CD4-positive, alpha-beta T cell (primary cell): ENCODE results near the gene KIAA0319L. TPM values are rescaled to one million over a fixed set of nuclear protein-coding genes. Genes with fewer than 3 reads are reported as not detected.

Source experiments
- ATAC-seq: fragments of 200-7000 bp; cut with Tn5 transposase; one replicate; pipeline ENCODE4 v1.10.0; 2022; ENCODE audit warnings: mild to moderate bottlenecking; ENCODE audit not compliant: poor library complexity
- CTCF ChIA-PET: fragments of 350-600 bp; sonication (Branson Sonifier 250); formaldehyde crosslinking; loops from one replicate; lab custom pipeline; 2021; ENCODE audit warnings: antibody characterized with exemption, inconsistent platforms; lab: Charles Lee
- POLR2A ChIA-PET: fragments of 350-600 bp; sonication (Branson Sonifier 250); formaldehyde crosslinking; loops from one replicate; lab custom pipeline; 2021; ENCODE audit warnings: antibody characterized with exemption, inconsistent platforms; lab: Charles Lee
- DNase-seq, 14 experiments: peaks; one replicate each; pipeline ENCODE4 v3.0.0-alpha.2; 2013 to 2020; ENCODE audit warnings: mixed read lengths in 2 of 14
- H3K27ac ChIP-seq, 2 donors: one replicate each; pipeline versions ENCODE4 v1.5.1 to v1.7.0; 2013; ENCODE audit warnings: low read length in 2 of 2, low read depth in 1 of 2, mild to moderate bottlenecking in 1 of 2
- H3K27me3 ChIP-seq, 2 experiments: 1 replicate in 1 of 2; 2 replicates in 1 of 2; pipeline versions ENCODE4 v1.6.1 to v1.7.0; 2013; ENCODE audit warnings: low read length in 2 of 2, control low read depth in 1 of 2, mild to moderate bottlenecking in 1 of 2, moderate library complexity in 1 of 2; ENCODE audit not compliant: insufficient read depth in 2 of 2, control insufficient read depth in 1 of 2
- H3K36me3 ChIP-seq: one replicate; pipeline ENCODE4 v1.6.1; 2013; ENCODE audit warnings: low read length, control low read depth; ENCODE audit not compliant: insufficient read depth
- H3K4me1 ChIP-seq: one replicate; pipeline ENCODE4 v1.6.1; 2013; ENCODE audit warnings: low read length, control low read depth; ENCODE audit not compliant: insufficient read depth
- H3K4me3 ChIP-seq: one replicate; pipeline ENCODE4 v1.5.1; 2013; ENCODE audit warnings: mild to moderate bottlenecking, low read length, moderate library complexity
- H3K9me3 ChIP-seq, 2 experiments: 1 replicate in 1 of 2; 2 replicates in 1 of 2; pipeline versions ENCODE4 v1.6.1 to v1.7.0; 2013; ENCODE audit warnings: low read length in 2 of 2, mild to moderate bottlenecking in 2 of 2, control low read depth in 1 of 2, moderate library complexity in 1 of 2; ENCODE audit not compliant: control insufficient read depth in 1 of 2, insufficient read depth in 1 of 2
- H3K27ac Mint-ChIP-seq: one replicate; pipeline ENCODE4 v1.8.0; 2020; ENCODE audit warnings: mixed read lengths
- H3K27me3 Mint-ChIP-seq: one replicate; pipeline ENCODE4 v1.8.0; 2021; ENCODE audit warnings: mixed read lengths
- H3K36me3 Mint-ChIP-seq: one replicate; pipeline ENCODE4 v1.8.0; 2021; ENCODE audit warnings: low read depth, mixed read lengths
- H3K4me1 Mint-ChIP-seq: one replicate; pipeline ENCODE4 v1.8.0; 2021; ENCODE audit warnings: low read depth, mixed read lengths
- H3K4me3 Mint-ChIP-seq: one replicate; pipeline ENCODE4 v1.8.0; 2020; ENCODE audit warnings: mild to moderate bottlenecking, mixed read lengths
- H3K9me3 Mint-ChIP-seq: one replicate; pipeline ENCODE4 v1.8.0; 2020; ENCODE audit warnings: mixed read lengths
- intact Hi-C, 2 experiments: fragments of 100-400 bp; cut with DNase I in 1 of 2; cut with micrococcal nuclease in 1 of 2; formaldehyde crosslinking; loops; one replicate each; pipeline versions ENCODE4 v1.15.1 to v1.9.0; 2023 to 2025; cut with DNase I, micrococcal nuclease
- total RNA-seq, 174 experiments: library from RNA in 2 of 174; stranded (reverse) in 2 of 174; gene quantifications; one replicate each; pipeline ENCODE4 v1.2.3 and lab custom pipeline; 2021 to 2026
- TF ChIP-seq, protein P1 (sequence below): fragments of 200-600 bp; IDR thresholded peaks from one replicate; pipeline ENCODE4 v1.8.0; 2022; ENCODE audit warnings: antibody characterized with exemption, mild to moderate bottlenecking

The KIAA0319L gene
- total RNA-seq, 2 experiments from 2014 or later = 50.9 to 53.3 TPM

DNA sequence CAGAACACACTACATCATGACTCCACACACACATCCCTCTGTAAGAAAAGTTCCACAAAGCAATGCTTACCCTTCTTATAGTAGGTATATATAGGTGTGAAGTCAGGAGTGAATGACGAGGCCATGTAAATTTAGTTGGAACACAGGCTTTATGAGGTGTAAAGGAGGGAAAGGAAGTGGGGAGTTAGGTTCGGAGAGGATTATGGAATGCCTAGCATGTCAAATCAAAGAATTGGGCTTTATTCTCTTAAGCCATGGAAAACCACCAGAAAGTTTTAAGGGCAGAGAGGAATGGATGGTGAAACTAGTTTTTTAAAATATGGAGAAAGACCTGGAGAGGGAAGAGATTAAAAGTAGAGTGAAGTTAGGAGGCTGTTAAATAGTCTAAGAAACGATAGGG, 42.2 kb upstream of the KIAA0319L start:
- H3K4me3 ChIP-seq = no peak overlapping the region
- no peaks in the 10 kb centered on the region for H3K27me3 ChIP-seq
- TF ChIP-seq, protein P1, sequence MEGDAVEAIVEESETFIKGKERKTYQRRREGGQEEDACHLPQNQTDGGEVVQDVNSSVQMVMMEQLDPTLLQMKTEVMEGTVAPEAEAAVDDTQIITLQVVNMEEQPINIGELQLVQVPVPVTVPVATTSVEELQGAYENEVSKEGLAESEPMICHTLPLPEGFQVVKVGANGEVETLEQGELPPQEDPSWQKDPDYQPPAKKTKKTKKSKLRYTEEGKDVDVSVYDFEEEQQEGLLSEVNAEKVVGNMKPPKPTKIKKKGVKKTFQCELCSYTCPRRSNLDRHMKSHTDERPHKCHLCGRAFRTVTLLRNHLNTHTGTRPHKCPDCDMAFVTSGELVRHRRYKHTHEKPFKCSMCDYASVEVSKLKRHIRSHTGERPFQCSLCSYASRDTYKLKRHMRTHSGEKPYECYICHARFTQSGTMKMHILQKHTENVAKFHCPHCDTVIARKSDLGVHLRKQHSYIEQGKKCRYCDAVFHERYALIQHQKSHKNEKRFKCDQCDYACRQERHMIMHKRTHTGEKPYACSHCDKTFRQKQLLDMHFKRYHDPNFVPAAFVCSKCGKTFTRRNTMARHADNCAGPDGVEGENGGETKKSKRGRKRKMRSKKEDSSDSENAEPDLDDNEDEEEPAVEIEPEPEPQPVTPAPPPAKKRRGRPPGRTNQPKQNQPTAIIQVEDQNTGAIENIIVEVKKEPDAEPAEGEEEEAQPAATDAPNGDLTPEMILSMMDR = no peak
- no peaks in the 10 kb centered on the region for H3K4me1 ChIP-seq
- Mint-ChIP-seq H3K27me3 (no peaks in the 10 kb centered on the region), H3K9me3 (no peaks in the 10 kb centered on the region), H3K4me1 (no peaks in the 10 kb centered on the region), H3K36me3 (peaks cover 48% of the 10 kb centered on the region), H3K27ac (no peak overlapping the region), H3K4me3 (no peak overlapping the region)
- ChIA-PET CTCF (no interaction called here), POLR2A (interaction anchor here (0.6 kb wide), 1 partner anchor 170 kb away, joined by 3 read pairs; the partner anchor contains the start of gene CLSPN)
- H3K36me3 ChIP-seq = peaks cover 34% of the 10 kb centered on the region
- no peaks in the 10 kb centered on the region for H3K9me3 ChIP-seq
- DNase-seq = no peak
- no peak overlapping the region for H3K27ac ChIP-seq
- ATAC-seq = no peak
- intact Hi-C loops = no loop called here

DNA sequence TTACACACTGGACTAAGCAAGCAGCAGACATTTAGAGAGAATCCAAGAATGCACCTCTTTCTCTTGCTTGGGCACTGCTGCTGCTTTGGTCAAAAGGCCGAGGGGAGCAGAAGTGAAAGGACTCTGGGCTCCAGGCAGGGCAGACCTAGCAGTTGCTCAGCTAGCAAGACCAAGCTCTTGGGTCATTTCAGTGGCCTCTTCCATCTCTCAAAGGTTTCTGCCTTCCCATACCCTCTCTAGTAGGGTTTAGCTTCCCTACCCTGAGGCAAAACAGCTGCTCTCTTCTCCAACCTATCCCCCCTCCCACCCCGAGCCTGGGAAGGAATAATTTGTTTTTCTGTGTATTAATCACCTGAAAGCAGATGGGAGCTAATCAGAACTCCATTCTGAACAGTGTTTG, 41.7 kb upstream of the KIAA0319L start:
- H3K27me3 Mint-ChIP-seq = no peaks in the 10 kb centered on the region
- ChIA-PET POLR2A (no interaction called here), CTCF (no interaction called here)
- TF ChIP-seq, protein P1 = no peak
- no peak for ATAC-seq
- no peak overlapping the region for H3K4me3 Mint-ChIP-seq
- no peak overlapping the region for H3K4me3 ChIP-seq
- no peaks in the 10 kb centered on the region for H3K4me1 ChIP-seq
- H3K27me3 ChIP-seq = no peaks in the 10 kb centered on the region
- intact Hi-C loops = no loop called here
- H3K4me1 Mint-ChIP-seq = no peaks in the 10 kb centered on the region
- H3K9me3 Mint-ChIP-seq = no peaks in the 10 kb centered on the region
- H3K27ac Mint-ChIP-seq = no peak overlapping the region
- no peak for DNase-seq
- H3K27ac ChIP-seq = no peak overlapping the region
- peaks cover 43% of the 10 kb centered on the region for H3K36me3 Mint-ChIP-seq
- H3K36me3 ChIP-seq = peaks cover 30% of the 10 kb centered on the region
- no peaks in the 10 kb centered on the region for H3K9me3 ChIP-seq

DNA sequence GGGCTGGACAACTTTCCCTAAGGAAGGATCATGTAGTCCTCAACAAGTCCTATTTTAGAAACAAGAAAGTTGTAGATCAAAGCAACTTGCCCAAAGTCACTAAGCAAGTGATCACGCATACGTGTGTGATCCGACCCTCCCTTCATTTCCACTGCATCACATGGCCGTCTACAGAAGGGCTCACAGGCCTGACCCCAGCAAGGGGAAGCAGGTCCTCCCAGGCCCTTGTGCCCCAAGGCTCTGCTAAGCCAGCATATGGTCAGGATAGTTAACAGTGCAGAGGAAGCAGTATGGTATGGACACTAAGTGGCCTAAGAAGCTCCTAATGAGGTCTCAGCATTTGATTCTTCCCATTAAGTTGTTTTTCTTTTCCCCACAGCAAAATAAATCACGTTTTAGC, 40.7 kb upstream of the KIAA0319L start:
- ATAC-seq = no peak
- peaks cover 7% of the 10 kb centered on the region for H3K4me1 Mint-ChIP-seq
- Histone ChIP-seq H3K27ac (no peak overlapping the region), H3K27me3 (no peaks in the 10 kb centered on the region), H3K4me1 (peaks cover 6% of the 10 kb centered on the region), H3K36me3 (peaks cover 20% of the 10 kb centered on the region), H3K9me3 (no peaks in the 10 kb centered on the region), H3K4me3 (no peak overlapping the region)
- H3K9me3 Mint-ChIP-seq = no peaks in the 10 kb centered on the region
- peaks cover 33% of the 10 kb centered on the region for H3K36me3 Mint-ChIP-seq
- DNase-seq = no peak
- no peak overlapping the region for H3K27ac Mint-ChIP-seq
- ChIA-PET POLR2A (no interaction called here), CTCF (no interaction called here)
- TF ChIP-seq, protein P1 = no peak
- no peaks in the 10 kb centered on the region for H3K27me3 Mint-ChIP-seq
- no peak overlapping the region for H3K4me3 Mint-ChIP-seq
- intact Hi-C loops = no loop called here
